Endothelial cell of umbilical vein (primary cell): ENCODE measurements around the gene ADAMTSL5. TPM values are rescaled to one million over a fixed set of nuclear protein-coding genes. Genes with fewer than 3 reads are reported as not detected.

Source experiments
- BruUV-seq: library from RNA; stranded (reverse); fragments of 400-500 nt; replicated peaks from 2 replicates; lab custom pipeline; 2021; lab: Mats Ljungman, UMichigan
- CTCF ChIA-PET: fragments of 300-600, 350-600 bp; sonication (Branson Sonifier 250); formaldehyde crosslinking; loops from one replicate; lab custom pipeline; 2021; ENCODE audit warnings: antibody characterized with exemption, inconsistent platforms; lab: Charles Lee
- POLR2A ChIA-PET: fragments of 300-600, 350-600 bp; sonication (Branson Sonifier 250); formaldehyde crosslinking; loops from one replicate; lab custom pipeline; 2021; ENCODE audit warnings: antibody characterized with exemption, inconsistent platforms; lab: Charles Lee
- DNase-seq: peaks from one replicate; pipeline ENCODE4 v3.0.0-alpha.2; 2011; ENCODE audit warnings: low read depth, low spot score
- FAIRE-seq: peaks from 2 replicates; lab custom pipeline; 2011; peaks lifted over from hg19 to GRCh38; lab: Jason Lieb, UNC
- H2AFZ ChIP-seq: 2 replicates; pipeline ENCODE4 v1.6.0; 2012; ENCODE audit warnings: low read depth, low read length, control low read depth, inconsistent platforms
- H3K27ac ChIP-seq: 2 replicates; pipeline ENCODE4 v1.5.1; 2011; ENCODE audit warnings: low read depth, mild to moderate bottlenecking, control low read depth, low read length, moderate library complexity; ENCODE audit not compliant: insufficient read depth
- H3K27me3 ChIP-seq, 2 experiments: 2 replicates each; pipeline versions ENCODE4 v1.6.0 to v1.6.1; 2011; ENCODE audit warnings: low read length in 2 of 2, mixed read lengths in 1 of 2; ENCODE audit not compliant: control insufficient read depth in 2 of 2, insufficient read depth in 2 of 2
- H3K36me3 ChIP-seq, 2 experiments: 2 replicates in 1 of 2; 3 replicates in 1 of 2; pipeline ENCODE4 v1.5.1; 2011; ENCODE audit warnings: low read length in 2 of 2, mild to moderate bottlenecking in 1 of 2, moderate library complexity in 1 of 2; ENCODE audit not compliant: control insufficient read depth in 2 of 2, insufficient read depth in 2 of 2; ENCODE audit errors: extremely low read depth in 1 of 2
- H3K4me1 ChIP-seq: 3 replicates; pipeline ENCODE4 v1.5.1; 2011; ENCODE audit warnings: mild to moderate bottlenecking, low read length; ENCODE audit not compliant: control insufficient read depth, insufficient read depth; ENCODE audit errors: extremely low read depth
- H3K4me2 ChIP-seq: 2 replicates; pipeline ENCODE4 v1.6.1; 2011; ENCODE audit warnings: low read length, control low read depth, mixed read lengths; ENCODE audit not compliant: insufficient read depth
- H3K4me3 ChIP-seq, 3 experiments: fragments of 200-600 bp in 1 of 3; sonication (generic), shearing (Covaris generic) in 1 of 3; replicated peaks in 1 of 3; 2 replicates each; pipeline ENCODE4 v1.5.1; 2011 to 2016; ENCODE audit warnings: control low read depth in 3 of 3, low read length in 3 of 3, mild to moderate bottlenecking in 2 of 3, inconsistent platforms in 1 of 3, low read depth in 1 of 3, moderate library complexity in 1 of 3; ENCODE audit not compliant: insufficient read depth in 1 of 3
- H3K79me2 ChIP-seq: 2 replicates; pipeline ENCODE4 v1.6.0; 2012; ENCODE audit warnings: low read length, inconsistent platforms; ENCODE audit not compliant: control insufficient read depth, insufficient read depth
- H3K9ac ChIP-seq: replicated peaks from 2 replicates; pipeline ENCODE3; 2011; ENCODE audit warnings: low read length, control low read depth; ENCODE audit not compliant: insufficient read depth; ENCODE audit errors: extremely low read depth
- H3K9me1 ChIP-seq: replicated peaks from 3 replicates; pipeline ENCODE4 v1.6.0; 2011; ENCODE audit warnings: mild to moderate bottlenecking, low read length; ENCODE audit not compliant: control insufficient read depth, insufficient read depth; ENCODE audit errors: extremely low read depth
- H3K9me3 ChIP-seq: replicated peaks from 2 replicates; pipeline ENCODE4 v1.5.1; 2012; ENCODE audit warnings: low read length, inconsistent platforms; ENCODE audit not compliant: control insufficient read depth, insufficient read depth
- H4K20me1 ChIP-seq: replicated peaks from 2 replicates; pipeline ENCODE3; 2011; ENCODE audit warnings: mild to moderate bottlenecking, low read length; ENCODE audit not compliant: control insufficient read depth, insufficient read depth; ENCODE audit errors: extremely low read depth
- EZH2 ChIP-seq: IDR thresholded peaks from 2 replicates; pipeline ENCODE4 v1.6.1; 2012; ENCODE audit warnings: borderline replicate concordance, low read depth, mild to moderate bottlenecking, moderate library complexity, low read length, inconsistent platforms; ENCODE audit not compliant: severe bottlenecking
- FOS ChIP-seq: IDR thresholded peaks from 2 replicates; pipeline ENCODE4 v1.6.1; 2011; ENCODE audit warnings: mild to moderate bottlenecking, low read length, moderate library complexity, borderline replicate concordance; ENCODE audit not compliant: insufficient read depth
- GATA2 ChIP-seq: IDR thresholded peaks from 2 replicates; pipeline ENCODE4 v1.7.0; 2011; ENCODE audit warnings: low read depth, mild to moderate bottlenecking, moderate library complexity, mixed read lengths, low read length; ENCODE audit not compliant: insufficient read length, insufficient read depth
- JUN ChIP-seq: IDR thresholded peaks from 2 replicates; pipeline ENCODE4 v1.6.1; 2011; ENCODE audit warnings: borderline replicate concordance, low read depth; ENCODE audit not compliant: insufficient read length, insufficient read depth
- MYC ChIP-seq: IDR thresholded peaks from one replicate; pipeline ENCODE4 v1.6.1; 2011; ENCODE audit warnings: mild to moderate bottlenecking, low read depth, low read length
- POLR2A ChIP-seq: IDR thresholded peaks from 2 replicates; pipeline ENCODE4 v1.6.1; 2012; ENCODE audit warnings: low read depth, mild to moderate bottlenecking, control low read depth, low read length
- POLR2AphosphoS5 ChIP-seq: IDR thresholded peaks from 2 replicates; pipeline ENCODE4 v1.6.1; 2012; ENCODE audit warnings: low read depth, mild to moderate bottlenecking, control low read depth, low read length, moderate library complexity; ENCODE audit not compliant: insufficient read depth
- dilution Hi-C: fragments of 300-500 bp; cut with MboI; formaldehyde crosslinking; loops from one replicate; pipeline ENCODE4 v1.15.0; 2019; ENCODE audit warnings: low sequenced_read_pairs; ENCODE audit not compliant: extremely low pct_ligation_motif_present
- intact Hi-C: fragments of 100-400 bp; cut with micrococcal nuclease; formaldehyde crosslinking; loops from one replicate; pipeline ENCODE4 v1.10.0; 2022
- polyA plus RNA-seq, 4 experiments: library from polyadenylated mRNA; depleted of rRNA in 3 of 4; stranded (reverse) in 3 of 4; unstranded in 1 of 4; fragments of >200 nt; gene quantifications; 2 replicates each; pipeline versions ENCODE4 v1.2.1 to v1.2.3, GENCODE V29; 2011 to 2012; ENCODE audit warnings: missing spikeins in 1 of 4
- total RNA-seq: library from RNA; stranded (reverse); gene quantifications from 2 replicates; pipeline ENCODE4 v1.2.3, GENCODE V29; 2021
- TF ChIP-seq, protein P1 (sequence below), 2 donors: IDR thresholded peaks; 1 replicate in 1 of 2; 2 replicates in 1 of 2; pipeline ENCODE4 v1.5.1; 2011; ENCODE audit warnings: low read length in 2 of 2, mild to moderate bottlenecking in 2 of 2, moderate library complexity in 2 of 2, control low read depth in 1 of 2, inconsistent platforms in 1 of 2, low read depth in 1 of 2; ENCODE audit not compliant: insufficient read depth in 1 of 2; ENCODE audit errors: extremely low read depth in 1 of 2
- TF ChIP-seq, protein P2 (sequence below): IDR thresholded peaks from 2 replicates; pipeline ENCODE4 v1.6.1; 2011; ENCODE audit not compliant: insufficient read depth, insufficient read length

Gene ADAMTSL5
- total and polyA plus RNA-seq, 2 donors (not counting 3 experiments of a cell fraction or from before 2014, with no cell fraction given), result 0.07 TPM; not detected in 1

DNA sequence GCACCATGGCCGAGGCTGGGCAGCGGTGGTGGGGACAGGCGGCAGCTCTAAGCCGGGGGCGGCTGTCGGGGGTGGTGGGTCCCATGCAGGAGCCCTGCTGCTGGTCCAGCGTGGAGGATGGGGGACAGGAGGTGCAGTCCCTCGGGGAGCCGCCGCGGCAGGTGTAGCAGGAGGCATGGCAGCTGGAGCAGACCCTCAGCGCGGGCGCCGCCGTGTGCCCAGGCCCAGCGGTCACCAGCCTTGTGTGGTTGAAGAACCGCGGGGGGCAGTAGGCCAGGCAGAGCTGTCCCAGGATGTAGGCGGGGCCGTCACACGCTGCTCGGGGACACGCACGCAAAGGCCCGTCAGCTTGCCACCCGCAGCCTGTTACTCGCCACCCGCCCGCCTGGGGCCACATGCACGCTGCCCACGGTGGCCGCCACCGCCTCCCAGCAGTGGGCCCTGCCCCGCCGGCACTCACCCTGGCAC, 30.9 kb downstream of the ADAMTSL5 start:
- H3K9me1 ChIP-seq, result no peaks in the 10 kb centered on the region
- dilution Hi-C loops (no loop called here), intact Hi-C loops (no loop called here)
- no peak overlapping the region for H2AFZ ChIP-seq
- TF ChIP-seq GATA2 (no peak), FOS (no peak), MYC (no peak), EZH2 (no peak), POLR2AphosphoS5 (no peak), JUN (no peak), POLR2A (no peak)
- TF ChIP-seq, protein P1, sequence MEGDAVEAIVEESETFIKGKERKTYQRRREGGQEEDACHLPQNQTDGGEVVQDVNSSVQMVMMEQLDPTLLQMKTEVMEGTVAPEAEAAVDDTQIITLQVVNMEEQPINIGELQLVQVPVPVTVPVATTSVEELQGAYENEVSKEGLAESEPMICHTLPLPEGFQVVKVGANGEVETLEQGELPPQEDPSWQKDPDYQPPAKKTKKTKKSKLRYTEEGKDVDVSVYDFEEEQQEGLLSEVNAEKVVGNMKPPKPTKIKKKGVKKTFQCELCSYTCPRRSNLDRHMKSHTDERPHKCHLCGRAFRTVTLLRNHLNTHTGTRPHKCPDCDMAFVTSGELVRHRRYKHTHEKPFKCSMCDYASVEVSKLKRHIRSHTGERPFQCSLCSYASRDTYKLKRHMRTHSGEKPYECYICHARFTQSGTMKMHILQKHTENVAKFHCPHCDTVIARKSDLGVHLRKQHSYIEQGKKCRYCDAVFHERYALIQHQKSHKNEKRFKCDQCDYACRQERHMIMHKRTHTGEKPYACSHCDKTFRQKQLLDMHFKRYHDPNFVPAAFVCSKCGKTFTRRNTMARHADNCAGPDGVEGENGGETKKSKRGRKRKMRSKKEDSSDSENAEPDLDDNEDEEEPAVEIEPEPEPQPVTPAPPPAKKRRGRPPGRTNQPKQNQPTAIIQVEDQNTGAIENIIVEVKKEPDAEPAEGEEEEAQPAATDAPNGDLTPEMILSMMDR (IDR thresholded peaks at IDR 0.05; ENCODE audit: extremely low read depth in 1 of 2, insufficient read depth in 1 of 2, low read depth in 1 of 2, low read length in 2 of 2), result no peak
- TF ChIP-seq, protein P2, sequence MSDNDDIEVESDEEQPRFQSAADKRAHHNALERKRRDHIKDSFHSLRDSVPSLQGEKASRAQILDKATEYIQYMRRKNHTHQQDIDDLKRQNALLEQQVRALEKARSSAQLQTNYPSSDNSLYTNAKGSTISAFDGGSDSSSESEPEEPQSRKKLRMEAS, result no peak
- peaks cover 3% of the 10 kb centered on the region for H3K4me1 ChIP-seq
- no peaks in the 10 kb centered on the region for H3K9me3 ChIP-seq
- H3K36me3 ChIP-seq, result no peaks in the 10 kb centered on the region
- DNase-seq (no peak), FAIRE-seq (no peak)
- no peak overlapping the region for H3K9ac ChIP-seq
- POLR2A ChIA-PET, result no interaction called here
- H3K27ac ChIP-seq, result no peak overlapping the region
- no peak overlapping the region for H3K4me2 ChIP-seq
- no TSS peak for BruUV-seq
- H3K4me3 ChIP-seq, result no peak overlapping the region
- H4K20me1 ChIP-seq, result no peaks in the 10 kb centered on the region
- H3K79me2 ChIP-seq, result peaks cover 5% of the 10 kb centered on the region
- no peaks in the 10 kb centered on the region for H3K27me3 ChIP-seq
- CTCF ChIA-PET, result no interaction called here
